ENCODE results near the gene IFNAR2.

DNA sequence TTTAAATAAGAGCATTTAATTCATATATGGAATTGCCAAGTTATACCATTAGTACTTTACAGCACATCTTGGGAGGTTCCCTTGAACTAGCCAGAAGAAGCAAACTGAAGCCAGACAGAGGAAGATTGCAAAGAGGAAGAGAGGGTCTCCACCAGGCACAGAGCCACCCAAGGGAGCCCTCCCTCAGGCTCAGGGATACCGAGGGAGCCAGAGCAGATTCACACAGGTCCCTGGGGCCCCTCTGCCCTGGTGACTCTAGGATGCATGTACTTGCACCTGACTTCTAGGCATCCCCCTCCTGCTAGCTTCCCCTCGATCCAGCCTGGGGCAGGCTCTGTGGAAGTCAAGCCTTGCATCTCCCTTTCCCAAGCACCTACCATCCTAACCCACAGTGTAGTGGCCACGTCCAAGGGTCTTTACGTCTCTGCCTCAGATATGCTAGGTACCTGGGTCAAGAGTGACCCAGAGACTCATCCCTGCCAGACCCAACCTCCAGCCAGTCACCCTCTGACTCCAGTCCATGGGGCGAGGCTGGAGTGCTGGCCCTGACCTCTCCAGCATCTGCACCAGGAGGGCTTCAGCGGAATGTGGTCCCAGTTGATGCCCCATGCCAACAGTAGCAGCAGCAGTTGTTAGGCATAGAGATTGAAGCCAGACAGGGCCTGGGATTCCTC, 6.4 kb downstream of the IFNAR2 start:
- TF ChIP-seq, protein P1, sequence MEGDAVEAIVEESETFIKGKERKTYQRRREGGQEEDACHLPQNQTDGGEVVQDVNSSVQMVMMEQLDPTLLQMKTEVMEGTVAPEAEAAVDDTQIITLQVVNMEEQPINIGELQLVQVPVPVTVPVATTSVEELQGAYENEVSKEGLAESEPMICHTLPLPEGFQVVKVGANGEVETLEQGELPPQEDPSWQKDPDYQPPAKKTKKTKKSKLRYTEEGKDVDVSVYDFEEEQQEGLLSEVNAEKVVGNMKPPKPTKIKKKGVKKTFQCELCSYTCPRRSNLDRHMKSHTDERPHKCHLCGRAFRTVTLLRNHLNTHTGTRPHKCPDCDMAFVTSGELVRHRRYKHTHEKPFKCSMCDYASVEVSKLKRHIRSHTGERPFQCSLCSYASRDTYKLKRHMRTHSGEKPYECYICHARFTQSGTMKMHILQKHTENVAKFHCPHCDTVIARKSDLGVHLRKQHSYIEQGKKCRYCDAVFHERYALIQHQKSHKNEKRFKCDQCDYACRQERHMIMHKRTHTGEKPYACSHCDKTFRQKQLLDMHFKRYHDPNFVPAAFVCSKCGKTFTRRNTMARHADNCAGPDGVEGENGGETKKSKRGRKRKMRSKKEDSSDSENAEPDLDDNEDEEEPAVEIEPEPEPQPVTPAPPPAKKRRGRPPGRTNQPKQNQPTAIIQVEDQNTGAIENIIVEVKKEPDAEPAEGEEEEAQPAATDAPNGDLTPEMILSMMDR (conservative IDR thresholded peaks at IDR 0.05; ENCODE audit: low read depth, low read length) = no peak
- TF ChIP-seq EZH2 (IDR thresholded peaks at IDR 0.05; ENCODE audit: borderline replicate concordance, low read depth, low read length, poor library complexity, severe bottlenecking) = no peak

All from A673 (cell line).